H1 (cell line): Measurements from ENCODE around the gene CTLA4. TPM values are rescaled to one million over a fixed set of nuclear protein-coding genes. Genes with fewer than 3 reads are reported as not detected.

Experiments used
- BCL11A ChIP-seq, 2 experiments: IDR thresholded peaks; one replicate each; pipeline ENCODE4 v1.6.1; 2011; ENCODE audit warnings: low read depth in 2 of 2, low read length in 2 of 2, mild to moderate bottlenecking in 2 of 2
- E2F6 ChIP-seq: IDR thresholded peaks from 2 replicates; pipeline ENCODE4 v1.6.1; 2012; ENCODE audit warnings: inconsistent platforms
- JUND ChIP-seq: IDR thresholded peaks from 2 replicates; pipeline ENCODE4 v1.6.1; 2011; ENCODE audit warnings: mild to moderate bottlenecking, improper control_type of control experiment, low read length
- KDM4A ChIP-seq: IDR thresholded peaks from one replicate; pipeline ENCODE4 v1.7.1; 2012; ENCODE audit warnings: low read depth, mild to moderate bottlenecking, moderate library complexity, low read length, inconsistent platforms; ENCODE audit not compliant: severe bottlenecking
- TBP ChIP-seq: IDR thresholded peaks from 2 replicates; pipeline ENCODE4 v1.6.1; 2011; ENCODE audit warnings: low read depth, low read length, improper control_type of control experiment
- polyA plus RNA-seq, 7 experiments: library from polyadenylated mRNA; depleted of rRNA in 3 of 7; stranded (reverse) in 5 of 7; unstranded in 2 of 7; fragments of >200 nt in 5 of 7; fragments of 200-250 nt in 2 of 7; gene quantifications; 1 replicate in 5 of 7; 2 replicates in 1 of 7; 4 replicates in 1 of 7; pipeline versions ENCODE4 v1.2.1 to v1.2.3, GENCODE V29; 2011 to 2013; ENCODE audit warnings: missing spikeins in 2 of 7, mixed read lengths in 2 of 7
- total RNA-seq: library from RNA; stranded (reverse); fragmentation: NEBNext Ultra II Directional; extraction: Animal tissue kit (Norgen Biotek cat#: 25700); gene quantifications from 2 replicates; pipeline ENCODE4 v1.2.1, GENCODE V29; 2021

CTLA4 gene
- total and polyA plus RNA-seq, 2 of the 8 experiments (the other 6 are each of a cell fraction or from before 2014, with no cell fraction given), result not detected

- TF ChIP-seq TBP (no peak), E2F6 (no peak), KDM4A (no peak), JUND (no peak), BCL11A (IDR thresholded peaks at IDR 0.05; ENCODE audit: low read depth in 2 of 2, low read length in 2 of 2) (no peak)
Measured at GRCh38 chr2:203820969-203821368, 46.6 kb upstream of the CTLA4 start (continued).
